GM12891 (cell line): ENCODE results near the gene PDGFA.

ENCODE experiments used
- POLR2A ChIP-seq: IDR thresholded peaks from 2 replicates; pipeline ENCODE4 v1.6.1; 2011; ENCODE audit warnings: low read depth, low read length, control low read depth
- POLR2AphosphoS5 ChIP-seq: IDR thresholded peaks from 2 replicates; pipeline ENCODE4 v1.6.1; 2011; ENCODE audit warnings: low read depth, low read length, control low read depth
- SPI1 ChIP-seq: IDR thresholded peaks from 2 replicates; pipeline ENCODE4 v1.6.1; 2011; ENCODE audit warnings: low read depth, low read length, control low read depth
- TAF1 ChIP-seq: IDR thresholded peaks from 2 replicates; pipeline ENCODE4 v1.6.1; 2011; ENCODE audit warnings: low read depth, low read length, control low read depth

DNA sequence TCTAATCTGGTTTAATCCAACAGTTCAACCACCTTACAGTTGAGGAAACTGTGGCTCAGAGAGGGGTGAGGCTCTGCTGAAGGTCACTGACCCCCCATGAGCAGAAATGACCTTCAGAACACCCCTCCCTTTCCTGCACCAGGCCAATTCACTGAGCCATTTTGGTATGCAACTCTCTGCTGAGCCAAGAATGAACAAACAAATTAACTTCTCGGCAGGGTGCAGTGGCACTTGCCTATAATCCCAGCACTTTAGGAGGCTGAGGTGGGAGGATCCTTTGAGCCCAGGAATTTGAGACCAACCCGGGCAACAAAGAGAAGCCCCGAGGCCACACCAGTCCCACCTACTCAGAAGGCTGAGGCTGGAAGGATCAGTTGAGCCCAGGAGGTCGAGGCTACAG is 29.8 kb downstream of the PDGFA start:
- TF ChIP-seq TAF1: no peak
- no peak for TF ChIP-seq POLR2A
- no peak for TF ChIP-seq POLR2AphosphoS5
- no peak for TF ChIP-seq SPI1
